Nephron progenitor cell (in vitro differentiated cells): Measurements from ENCODE around the gene KCMF1.

Experiments used
- DNase-seq: peaks from one replicate; pipeline ENCODE4 v3.0.0; 2021
- H3K27ac Mint-ChIP-seq: 2 replicates; pipeline ENCODE4 v1.8.0; 2021; ENCODE audit warnings: mild to moderate bottlenecking, moderate library complexity, mixed read lengths
- H3K27me3 Mint-ChIP-seq: 2 replicates; pipeline ENCODE4 v1.8.0; 2021; ENCODE audit warnings: mild to moderate bottlenecking, low read depth, mixed read lengths; ENCODE audit not compliant: poor library complexity
- H3K36me3 Mint-ChIP-seq: 2 replicates; pipeline ENCODE4 v1.8.0; 2021; ENCODE audit warnings: low read depth, mixed read lengths
- H3K4me1 Mint-ChIP-seq: 2 replicates; pipeline ENCODE4 v1.8.0; 2021; ENCODE audit warnings: mixed read lengths
- H3K4me3 Mint-ChIP-seq: 2 replicates; pipeline ENCODE4 v1.8.0; 2021; ENCODE audit warnings: mild to moderate bottlenecking, moderate library complexity, mixed read lengths
- H3K9me3 Mint-ChIP-seq: 2 replicates; pipeline ENCODE4 v1.8.0; 2021; ENCODE audit warnings: mild to moderate bottlenecking, moderate library complexity, mixed read lengths
- CTCF ChIP-seq: fragments of 200-600 bp; sonication (generic); IDR thresholded peaks from 2 replicates; pipeline ENCODE4 v1.5.0; 2021; ENCODE audit warnings: antibody characterized with exemption

The KCMF1 gene

GRCh38 chr2:85062565-85062964 is 91.6 kb downstream of the KCMF1 start:
- no peak overlapping the region for H3K27ac Mint-ChIP-seq
- TF ChIP-seq CTCF = no peak
- peaks cover 9% of the 10 kb centered on the region for H3K27me3 Mint-ChIP-seq
- no peaks in the 10 kb centered on the region for H3K9me3 Mint-ChIP-seq
- no peak for DNase-seq
- peaks cover 39% of the 10 kb centered on the region for H3K4me1 Mint-ChIP-seq
- H3K36me3 Mint-ChIP-seq = no peaks in the 10 kb centered on the region
- no peak overlapping the region for H3K4me3 Mint-ChIP-seq

- Mint-ChIP-seq H3K9me3 (no peaks in the 10 kb centered on the region), H3K36me3 (no peaks in the 10 kb centered on the region), H3K27ac (no peak overlapping the region), H3K4me3 (no peak overlapping the region), H3K27me3 (peaks cover 9% of the 10 kb centered on the region), H3K4me1 (peaks cover 31% of the 10 kb centered on the region)
- DNase-seq = no peak
- TF ChIP-seq CTCF = no peak
Measured at GRCh38 chr2:85063981-85064599, 93.1 kb downstream of the KCMF1 start.

GRCh38 chr2:85064927-85065577 is 94.1 kb downstream of the KCMF1 start:
- no peak for TF ChIP-seq CTCF
- Mint-ChIP-seq H3K36me3 (no peaks in the 10 kb centered on the region), H3K9me3 (no peaks in the 10 kb centered on the region), H3K27me3 (peaks cover 9% of the 10 kb centered on the region), H3K27ac (no peak overlapping the region), H3K4me1 (peaks cover 31% of the 10 kb centered on the region), H3K4me3 (no peak overlapping the region)
- DNase-seq = no peak

- H3K9me3 Mint-ChIP-seq = no peaks in the 10 kb centered on the region
- H3K36me3 Mint-ChIP-seq = no peaks in the 10 kb centered on the region
- H3K4me3 Mint-ChIP-seq = no peak overlapping the region
- no peak for TF ChIP-seq CTCF
- no peak for DNase-seq
- peaks cover 31% of the 10 kb centered on the region for H3K4me1 Mint-ChIP-seq
- no peak overlapping the region for H3K27ac Mint-ChIP-seq
- H3K27me3 Mint-ChIP-seq = peaks cover 9% of the 10 kb centered on the region
Measured at GRCh38 chr2:85066006-85066740, 95.2 kb downstream of the KCMF1 start.

GRCh38 chr2:85066874-85067351 is 96.0 kb downstream of the KCMF1 start:
- peaks cover 24% of the 10 kb centered on the region for H3K4me1 Mint-ChIP-seq
- peak overlapping the region; percentile 65 for H3K4me3 Mint-ChIP-seq
- peak overlapping the region; percentile 30 for H3K27ac Mint-ChIP-seq
- H3K9me3 Mint-ChIP-seq = no peaks in the 10 kb centered on the region
- H3K27me3 Mint-ChIP-seq = peaks cover 9% of the 10 kb centered on the region
- TF ChIP-seq CTCF = peak; percentile 86
- DNase-seq = peak; percentile 87
- H3K36me3 Mint-ChIP-seq = no peaks in the 10 kb centered on the region
